GM12875 (cell line): Measurements from ENCODE around the gene AFF4.

Source experiments
- H3K4me3 ChIP-seq: one replicate; pipeline ENCODE4 v1.5.1; 2011; ENCODE audit warnings: low read depth, low read length, control low read depth
- TF ChIP-seq, protein P1 (sequence below): IDR thresholded peaks from 2 replicates; pipeline ENCODE4 v1.5.1; 2011; ENCODE audit warnings: low read depth, mild to moderate bottlenecking, control low read depth, inconsistent platforms, low read length, moderate library complexity, borderline replicate concordance; ENCODE audit not compliant: insufficient read depth

Gene AFF4

DNA sequence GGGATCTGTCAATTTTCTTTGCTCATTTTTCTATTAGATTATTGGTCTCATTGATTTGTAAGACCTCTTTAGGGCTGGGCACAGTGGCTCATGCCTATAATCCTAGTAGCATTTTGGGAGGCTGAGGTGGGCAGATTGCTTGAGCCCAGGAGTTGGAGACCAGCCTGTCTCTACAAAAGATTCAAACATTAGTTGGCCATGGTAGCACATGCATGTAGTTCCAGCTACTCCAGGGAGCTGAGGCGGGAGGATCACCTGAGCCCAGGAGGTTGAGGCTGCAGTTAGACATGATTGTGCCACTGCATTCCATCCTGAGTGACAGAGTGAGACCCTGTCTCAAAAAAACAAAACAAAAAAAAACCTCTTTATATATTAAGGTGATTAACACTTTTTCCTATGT lies 126.6 kb downstream of the AFF4 start:
- TF ChIP-seq, protein P1, sequence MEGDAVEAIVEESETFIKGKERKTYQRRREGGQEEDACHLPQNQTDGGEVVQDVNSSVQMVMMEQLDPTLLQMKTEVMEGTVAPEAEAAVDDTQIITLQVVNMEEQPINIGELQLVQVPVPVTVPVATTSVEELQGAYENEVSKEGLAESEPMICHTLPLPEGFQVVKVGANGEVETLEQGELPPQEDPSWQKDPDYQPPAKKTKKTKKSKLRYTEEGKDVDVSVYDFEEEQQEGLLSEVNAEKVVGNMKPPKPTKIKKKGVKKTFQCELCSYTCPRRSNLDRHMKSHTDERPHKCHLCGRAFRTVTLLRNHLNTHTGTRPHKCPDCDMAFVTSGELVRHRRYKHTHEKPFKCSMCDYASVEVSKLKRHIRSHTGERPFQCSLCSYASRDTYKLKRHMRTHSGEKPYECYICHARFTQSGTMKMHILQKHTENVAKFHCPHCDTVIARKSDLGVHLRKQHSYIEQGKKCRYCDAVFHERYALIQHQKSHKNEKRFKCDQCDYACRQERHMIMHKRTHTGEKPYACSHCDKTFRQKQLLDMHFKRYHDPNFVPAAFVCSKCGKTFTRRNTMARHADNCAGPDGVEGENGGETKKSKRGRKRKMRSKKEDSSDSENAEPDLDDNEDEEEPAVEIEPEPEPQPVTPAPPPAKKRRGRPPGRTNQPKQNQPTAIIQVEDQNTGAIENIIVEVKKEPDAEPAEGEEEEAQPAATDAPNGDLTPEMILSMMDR = no peak
- no peak overlapping the region for H3K4me3 ChIP-seq

DNA sequence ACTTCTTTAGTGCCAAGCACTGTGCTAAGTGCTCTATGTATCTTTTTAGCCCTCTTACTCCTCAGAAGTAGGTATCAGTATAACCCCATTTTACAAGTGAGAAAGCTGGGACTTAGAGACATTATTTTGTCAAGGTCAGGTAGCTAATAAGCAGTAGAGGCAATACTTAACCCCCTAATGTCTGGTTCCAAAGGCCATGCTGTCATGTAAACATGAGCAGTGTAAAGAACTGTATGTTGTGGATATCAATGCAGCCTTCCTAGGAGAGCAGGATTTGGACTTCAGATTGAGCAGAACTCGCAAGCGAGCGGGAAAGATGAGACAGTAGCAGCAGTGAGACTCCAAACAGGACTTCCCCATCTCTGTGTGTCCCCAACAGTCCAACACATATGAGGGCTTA lies 129.4 kb downstream of the AFF4 start:
- no peak overlapping the region for H3K4me3 ChIP-seq
- TF ChIP-seq, protein P1 = no peak

DNA sequence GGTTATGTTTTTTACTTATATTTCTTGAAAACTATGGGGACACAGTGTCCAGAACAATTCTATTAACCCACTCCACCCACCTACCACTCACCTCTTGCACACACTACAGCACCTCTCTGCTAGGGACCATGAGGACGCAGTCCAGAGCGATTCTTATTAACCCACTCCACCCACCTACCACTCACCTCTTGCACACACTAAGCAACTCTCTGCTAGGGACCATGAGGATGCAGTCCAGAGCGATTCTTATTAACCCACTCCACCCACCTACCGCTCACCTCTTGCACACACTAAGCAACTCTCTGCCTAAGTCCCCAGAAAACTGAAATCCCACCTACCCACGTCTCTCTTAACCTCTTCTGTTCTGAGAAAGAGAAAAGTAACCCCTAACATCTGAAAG lies 130.8 kb downstream of the AFF4 start:
- TF ChIP-seq, protein P1 = no peak
- H3K4me3 ChIP-seq = no peak overlapping the region

DNA sequence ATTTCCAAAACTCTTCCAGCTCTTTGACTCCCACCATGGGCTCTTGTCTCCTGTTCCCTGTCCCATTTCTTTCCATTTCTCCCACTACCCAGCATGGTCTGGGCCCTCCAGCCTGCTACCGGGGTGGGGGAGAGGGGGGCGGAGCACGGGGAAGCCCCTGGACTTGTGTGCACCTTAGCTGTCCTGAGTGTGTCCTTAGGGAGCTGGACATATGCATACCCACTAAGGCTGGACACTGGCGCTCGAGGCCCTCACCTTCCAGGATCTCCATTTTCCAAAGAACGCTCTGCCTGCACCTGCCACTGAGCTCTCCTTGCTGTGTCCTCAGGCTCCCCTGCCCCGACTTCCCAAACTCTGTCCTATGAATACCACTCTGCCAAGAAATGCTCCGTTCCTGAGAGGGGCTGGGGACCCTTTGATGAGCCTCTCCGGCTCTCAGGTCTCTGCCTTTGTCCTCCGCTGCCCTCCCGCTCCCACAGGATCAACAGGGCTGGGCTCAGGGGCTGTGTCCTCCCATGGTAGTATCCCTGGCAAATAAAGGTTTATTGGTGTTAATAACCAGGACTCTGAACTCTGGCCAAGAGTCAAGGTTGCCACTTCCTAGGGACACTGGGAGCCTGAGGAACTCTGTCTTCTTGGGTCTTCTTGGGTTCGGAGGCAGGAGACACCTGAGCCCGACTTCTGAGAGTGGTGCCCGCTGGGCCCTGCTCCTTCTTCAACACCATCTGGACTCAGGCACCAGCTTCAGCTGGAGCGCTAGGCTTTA lies 132.2 kb downstream of the AFF4 start:
- peak overlapping the region; percentile 61 for H3K4me3 ChIP-seq
- TF ChIP-seq, protein P1 = no peak

DNA sequence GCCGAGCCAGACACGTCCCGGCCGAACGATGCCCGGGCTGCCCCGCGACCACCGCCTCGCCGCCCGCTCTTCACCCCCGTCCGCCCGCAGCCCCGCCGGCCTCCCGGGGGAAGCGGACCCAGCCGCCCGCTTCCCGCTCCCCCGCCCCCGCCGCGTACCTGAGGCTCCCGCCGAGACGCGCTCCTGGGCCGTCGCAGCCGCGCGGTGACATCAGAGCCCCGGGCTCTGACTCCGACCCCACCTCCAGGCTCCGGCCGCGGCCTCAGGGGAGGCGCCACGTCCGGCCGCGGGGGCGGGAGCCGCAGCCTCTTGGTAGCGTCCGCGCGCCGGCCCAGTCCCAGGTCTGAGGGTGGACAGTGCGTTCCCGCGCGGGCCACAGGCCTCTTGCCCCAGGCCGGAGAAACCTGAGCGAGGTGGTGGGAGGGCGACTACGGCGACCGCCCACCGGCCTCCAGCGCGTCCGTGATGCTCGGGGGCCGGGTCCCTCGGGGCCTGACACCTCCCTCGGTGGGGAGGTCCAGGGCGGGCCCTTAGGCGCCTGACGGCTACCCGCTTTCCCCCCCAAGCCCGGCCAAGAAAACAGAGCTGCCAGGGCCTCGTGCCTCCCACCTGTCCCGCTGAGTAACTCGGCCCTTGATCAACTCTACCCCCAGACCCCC lies 132.9 kb downstream of the AFF4 start, which contains the start of gene SHROOM1:
Gene SHROOM1 (minus strand): TSS at position 212 of the 659 bp plus-strand sequence. CDS start 4,507 bp downstream, outside the sequence.
- TF ChIP-seq, protein P1 = no peak
- H3K4me3 ChIP-seq = peak within 1 kb of the TSS; percentile 61

DNA sequence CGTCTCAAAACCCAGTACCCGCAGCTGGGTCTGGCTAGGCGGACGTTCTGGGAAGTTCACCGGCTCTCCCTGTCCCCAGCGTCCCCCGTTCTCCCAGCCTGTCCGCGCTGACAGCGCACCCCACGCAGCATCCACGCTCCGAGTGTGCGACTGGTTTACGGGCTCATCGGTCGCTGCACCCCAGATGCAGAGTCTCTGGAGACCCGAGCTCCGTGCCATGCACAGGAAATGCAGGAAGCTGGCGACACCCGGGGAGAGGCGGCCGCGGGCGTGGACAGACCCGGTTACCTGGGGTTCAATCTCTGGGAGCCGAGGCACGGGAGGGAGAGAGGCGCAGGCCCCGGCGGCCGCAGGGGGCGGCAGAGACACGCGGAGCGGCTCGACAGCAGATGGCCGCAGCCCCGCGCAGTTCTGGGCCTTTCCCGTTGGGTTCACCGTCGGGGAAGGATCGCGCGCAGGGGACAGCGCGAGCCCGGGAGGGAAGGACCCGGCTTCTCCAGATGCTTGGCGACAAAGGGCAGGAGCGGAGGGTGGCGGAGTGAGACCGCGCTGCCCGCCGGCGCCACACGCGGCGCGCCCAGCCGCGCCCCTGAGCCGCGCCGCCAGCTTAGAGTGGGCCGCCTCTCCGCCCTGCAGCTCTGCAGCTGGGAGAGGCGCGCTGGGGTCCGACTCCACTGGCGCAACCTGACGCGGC lies 133.5 kb downstream of the AFF4 start:
- peak overlapping the region; percentile 61 for H3K4me3 ChIP-seq
- TF ChIP-seq, protein P1 = peak; percentile 97
